Myocyte (in vitro differentiated cells): ENCODE data around the gene PKD1. TPM values are rescaled to one million over a fixed set of nuclear protein-coding genes. Genes with fewer than 3 reads are reported as not detected.
"Not testable (repeated sequence)": the region's sequence is repeated elsewhere in the genome, so short reads cannot be mapped to it uniquely, and the experiment has no call there.

Experiments
- DNase-seq: peaks from one replicate; pipeline ENCODE4 v3.0.0-alpha.2; 2012; ENCODE audit warnings: low read depth
- total RNA-seq: library from RNA; depleted of rRNA; stranded (reverse); fragments of >200 nt; gene quantifications from 2 replicates; pipeline ENCODE4 v1.2.3, GENCODE V29; 2014

PKD1 gene
- total RNA-seq, 1 donor from 2014 or later, result 180 TPM

DNA sequence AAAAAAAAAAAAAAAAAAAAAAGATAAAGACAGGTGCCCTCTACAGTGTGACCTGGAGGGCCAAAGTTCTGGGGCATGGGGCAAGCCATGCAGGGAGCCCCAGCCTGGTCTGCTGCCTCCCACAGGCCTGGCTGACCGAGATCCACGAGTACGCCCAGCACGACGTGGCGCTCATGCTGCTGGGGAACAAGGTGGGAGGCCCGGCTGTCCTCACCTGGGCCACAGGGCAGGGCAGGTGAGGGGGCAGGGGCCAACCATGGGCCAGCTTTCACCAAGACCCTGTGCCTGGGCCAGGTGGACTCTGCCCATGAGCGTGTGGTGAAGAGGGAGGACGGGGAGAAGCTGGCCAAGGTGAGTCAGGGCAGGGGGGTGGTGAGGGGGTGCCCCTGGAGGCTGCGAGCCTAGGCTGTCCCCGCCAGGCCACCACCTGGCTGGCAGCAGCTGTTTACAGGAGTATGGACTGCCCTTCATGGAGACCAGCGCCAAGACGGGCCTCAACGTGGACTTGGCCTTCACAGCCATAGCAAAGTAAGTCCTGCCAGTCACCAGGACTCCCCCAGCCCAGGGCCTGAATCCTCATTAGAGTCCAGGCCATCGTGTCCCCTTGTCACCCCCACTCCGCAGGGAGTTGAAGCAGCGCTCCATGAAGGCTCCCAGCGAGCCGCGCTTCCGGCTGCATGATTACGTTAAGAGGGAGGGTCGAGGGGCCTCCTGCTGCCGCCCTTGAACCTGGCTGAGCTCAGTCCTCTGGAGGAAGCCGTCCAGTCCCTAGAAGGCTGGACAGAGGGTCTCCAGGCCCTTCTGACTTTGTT lies 17.2 kb upstream of the PKD1 start:
- DNase-seq, result no peak

GRCh38 chr16:2151188-2152091 lies 15.7 kb upstream of the PKD1 start:
- no peak for DNase-seq

DNA sequence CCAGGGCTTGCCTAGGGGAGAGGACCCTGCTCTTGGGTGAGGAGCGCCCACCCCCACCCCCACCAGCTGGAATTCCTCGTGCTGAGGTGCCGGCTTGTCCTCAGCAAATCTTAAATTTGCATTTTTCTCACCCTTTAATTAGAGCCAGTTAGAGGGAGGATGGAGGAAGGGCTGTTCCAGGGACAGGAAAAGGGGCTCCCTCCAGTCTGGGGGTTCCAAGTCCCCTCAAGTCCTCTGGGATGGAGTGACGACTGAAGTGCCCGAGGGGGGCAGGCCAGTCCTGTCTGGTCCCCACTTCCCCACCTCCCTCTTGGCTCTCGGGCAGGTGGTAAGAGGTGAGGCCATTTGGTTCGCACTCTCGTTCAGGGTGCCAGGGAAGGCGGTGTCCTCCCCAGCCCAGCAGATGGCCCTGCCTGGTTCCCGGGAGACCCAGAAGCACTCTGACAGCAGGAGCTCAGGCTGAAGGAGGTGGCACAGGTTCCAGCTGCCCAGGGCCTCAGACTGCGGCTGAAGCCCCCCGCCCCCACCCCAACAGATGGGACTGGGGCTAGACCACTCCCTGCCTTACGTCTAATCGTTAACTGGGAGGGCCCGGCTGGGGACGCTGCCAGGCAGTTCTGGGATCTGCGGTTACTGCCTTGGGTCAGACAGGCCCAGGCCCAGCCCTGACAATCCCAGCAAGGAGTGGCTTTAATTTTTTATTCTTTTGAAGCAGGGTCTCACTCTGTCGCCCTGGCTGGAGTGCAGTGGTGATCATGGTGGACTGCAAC lies 14.9 kb upstream of the PKD1 start:
- peak; percentile 75 for DNase-seq

DNA sequence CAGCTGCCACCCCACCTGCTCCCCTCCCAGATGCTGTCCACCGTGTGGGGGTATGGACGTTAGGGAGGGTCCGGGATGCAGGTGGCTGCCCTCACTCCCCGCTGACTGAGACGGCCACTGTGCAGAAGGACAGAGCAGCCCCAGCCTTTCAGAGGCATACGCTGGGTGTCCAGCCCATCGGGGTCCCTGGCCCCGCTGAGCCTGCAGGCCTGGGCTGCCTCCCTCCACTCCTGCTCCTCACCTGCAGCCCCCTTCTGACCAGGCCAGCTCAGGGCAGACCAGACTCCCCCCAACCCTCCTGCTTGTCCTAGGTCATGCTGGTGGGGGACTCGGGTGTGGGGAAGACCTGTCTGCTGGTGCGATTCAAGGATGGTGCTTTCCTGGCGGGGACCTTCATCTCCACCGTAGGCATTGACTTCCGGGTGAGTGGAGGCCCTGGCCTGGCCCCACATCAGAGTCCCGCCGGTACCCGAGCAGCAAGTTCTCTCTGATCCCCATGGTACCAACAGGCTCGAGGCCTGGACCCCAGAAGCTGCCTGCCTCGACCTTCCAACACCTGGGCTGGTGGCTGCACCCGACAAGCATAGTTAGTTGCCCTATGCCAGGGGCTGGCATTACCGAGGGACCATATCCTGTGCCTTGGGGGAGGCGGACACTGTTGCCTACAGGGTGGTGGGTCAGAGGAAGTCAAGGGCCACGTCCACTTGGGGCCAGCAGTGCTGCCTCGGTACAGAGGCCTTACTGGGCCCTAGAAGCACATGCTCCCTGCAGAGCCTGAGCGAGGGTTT lies 14.1 kb upstream of the PKD1 start:
- no peak for DNase-seq

DNA sequence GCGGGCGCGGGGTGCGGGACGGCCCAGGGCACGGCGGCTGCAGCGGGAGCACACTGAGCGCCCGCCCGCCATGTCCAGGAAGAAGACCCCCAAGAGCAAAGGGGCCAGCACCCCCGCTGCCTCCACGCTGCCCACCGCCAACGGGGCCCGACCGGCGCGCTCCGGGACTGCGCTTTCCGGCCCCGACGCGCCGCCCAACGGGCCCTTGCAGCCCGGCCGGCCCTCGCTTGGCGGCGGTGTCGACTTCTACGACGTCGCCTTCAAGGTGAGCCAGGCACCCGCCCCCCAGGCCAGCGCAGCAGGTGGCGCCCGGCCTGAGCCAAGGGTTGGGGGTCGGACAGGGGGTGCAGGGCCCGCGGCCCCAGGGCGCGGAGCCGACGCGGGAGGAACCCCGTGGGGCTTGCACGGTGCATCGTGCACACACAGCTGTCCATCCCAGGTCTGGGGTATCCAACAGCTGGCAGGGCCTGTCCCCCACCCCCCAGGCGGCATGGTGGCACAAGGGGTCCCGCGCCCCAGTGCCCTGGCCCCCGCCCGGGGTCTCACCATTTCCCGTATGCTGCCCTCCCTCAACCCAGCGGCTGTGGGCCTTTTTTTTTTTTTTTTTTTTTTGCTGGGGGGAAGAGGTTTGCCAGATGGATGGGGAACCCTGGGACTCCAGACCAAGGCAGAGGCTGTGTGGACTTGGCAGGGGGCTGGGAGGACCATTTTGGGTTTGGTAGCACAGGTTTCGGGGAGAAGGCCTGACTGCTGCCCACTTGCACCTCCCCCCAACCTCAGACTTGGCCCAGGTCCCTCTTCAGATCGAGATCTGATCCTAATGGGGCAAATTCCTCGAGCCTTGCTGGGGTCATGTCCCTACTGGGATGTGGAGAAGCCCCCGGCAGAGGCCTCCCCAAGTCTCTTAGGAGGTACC lies 13.3 kb upstream of the PKD1 start:
- no peak for DNase-seq

DNA sequence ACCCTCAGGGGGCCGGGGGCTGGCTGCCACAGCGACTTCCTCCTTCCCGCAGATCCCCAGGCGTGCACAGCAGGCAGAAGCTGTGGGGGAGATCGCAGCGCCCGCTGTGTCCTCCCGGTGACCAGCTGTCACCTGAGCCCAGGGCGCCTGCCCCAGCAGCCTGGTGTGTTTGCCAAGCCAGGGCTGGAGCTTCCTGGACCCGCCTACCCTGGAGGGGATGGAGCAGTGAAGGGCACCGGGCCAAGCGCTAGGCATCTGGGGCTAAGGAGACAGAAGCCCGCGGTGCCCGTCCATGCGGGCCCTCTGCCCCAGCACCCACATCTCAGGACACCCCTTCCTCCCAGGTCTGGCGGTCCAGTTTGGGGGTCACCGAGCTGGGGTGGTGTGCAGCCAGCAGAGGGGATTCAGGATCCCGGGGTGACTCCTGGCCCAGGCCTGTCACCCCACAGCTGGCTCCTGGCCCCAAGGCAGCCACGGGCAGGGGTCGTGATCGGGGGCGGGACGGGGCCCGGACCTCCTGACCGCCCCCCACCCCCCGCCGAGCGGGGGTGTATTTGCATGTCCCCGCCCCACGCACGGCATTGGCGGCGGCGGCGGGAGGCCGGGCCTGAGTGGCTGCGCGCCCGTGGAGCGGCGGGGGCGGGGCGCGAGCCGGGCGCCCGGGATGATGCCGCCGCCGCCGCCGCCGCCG lies 12.4 kb upstream of the PKD1 start, which contains the start of gene RAB26:
Gene RAB26 (plus strand): TSS at position 645 of the 691 bp plus-strand sequence. CDS start 159 bp downstream, outside the sequence.
- DNase-seq, result peak; percentile 75

DNA sequence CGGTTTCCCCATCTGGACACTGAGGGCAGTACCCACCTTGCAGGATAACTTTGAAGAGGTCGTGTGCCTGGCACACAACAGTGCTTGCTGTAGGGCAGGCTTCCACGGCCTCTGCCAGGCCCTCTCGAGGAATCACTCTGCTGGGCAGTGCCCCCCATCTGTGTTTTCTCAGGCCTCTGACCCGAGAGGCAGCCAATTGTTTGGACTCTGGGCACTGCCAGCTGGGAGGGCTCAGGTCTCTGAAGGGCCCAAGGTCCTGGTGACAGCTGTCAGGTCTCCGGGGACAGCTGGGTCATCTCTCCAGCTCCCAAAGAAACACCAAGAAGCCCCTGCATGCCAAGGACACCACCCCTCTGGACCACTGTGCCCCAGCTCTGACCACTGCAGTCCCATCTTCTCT lies 11.7 kb upstream of the PKD1 start:
- peak; percentile 53 for DNase-seq

DNA sequence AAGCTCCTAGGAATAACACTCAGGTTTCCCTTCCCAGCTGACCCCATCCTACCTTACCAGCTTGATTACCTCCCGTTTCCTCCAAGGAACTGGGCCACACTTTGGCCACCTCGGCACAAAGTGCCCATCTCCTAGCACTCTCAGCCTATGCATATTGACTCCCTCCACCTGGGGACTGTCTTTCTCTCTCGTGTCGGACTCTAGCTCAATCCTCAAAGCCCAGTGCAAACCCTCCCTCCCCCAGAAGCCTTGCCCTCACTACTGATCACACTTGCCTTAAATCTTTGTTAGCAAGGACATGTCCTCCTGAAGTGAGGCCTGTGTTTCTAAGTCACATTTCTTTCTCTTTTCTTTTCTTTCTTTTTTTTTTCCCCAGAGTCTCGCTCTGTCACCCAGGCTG lies 10.1 kb upstream of the PKD1 start:
- DNase-seq, result no peak

GRCh38 chr16:2143878-2144485 lies 8.3 kb upstream of the PKD1 start:
- no peak for DNase-seq

GRCh38 chr16:2142942-2143877 lies 7.5 kb upstream of the PKD1 start:
- no peak for DNase-seq

- DNase-seq, result not testable (repeated sequence)
Observed at GRCh38 chr16:2135071-2135470, 627 bp downstream of the PKD1 start.

- DNase-seq, result not testable (repeated sequence)
Observed at GRCh38 chr16:2133797-2134196, 1.9 kb downstream of the PKD1 start.

- not testable (repeated sequence) for DNase-seq
Observed at GRCh38 chr16:2129890-2130447, 5.7 kb downstream of the PKD1 start.

DNA sequence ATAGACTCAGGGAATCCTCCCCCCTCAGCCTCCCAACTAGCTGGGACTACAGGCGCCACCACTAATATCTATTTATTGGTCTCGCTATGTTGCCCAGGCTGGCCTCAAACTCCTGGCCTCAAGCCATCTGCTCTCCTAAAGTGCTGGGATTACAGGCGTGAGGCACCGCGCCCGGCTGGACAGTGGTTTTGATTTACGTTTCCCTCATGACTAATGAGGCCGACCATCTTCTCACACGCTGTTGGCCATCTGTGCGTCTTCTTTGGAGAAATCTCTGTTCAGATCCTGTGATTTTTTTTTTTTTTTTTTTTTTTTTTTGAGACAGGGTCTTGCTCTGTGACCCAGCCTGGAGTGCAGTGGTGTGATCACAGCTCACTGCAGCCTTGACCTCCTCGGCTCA lies 6.4 kb downstream of the PKD1 start:
- DNase-seq, result peak; percentile 53

DNA sequence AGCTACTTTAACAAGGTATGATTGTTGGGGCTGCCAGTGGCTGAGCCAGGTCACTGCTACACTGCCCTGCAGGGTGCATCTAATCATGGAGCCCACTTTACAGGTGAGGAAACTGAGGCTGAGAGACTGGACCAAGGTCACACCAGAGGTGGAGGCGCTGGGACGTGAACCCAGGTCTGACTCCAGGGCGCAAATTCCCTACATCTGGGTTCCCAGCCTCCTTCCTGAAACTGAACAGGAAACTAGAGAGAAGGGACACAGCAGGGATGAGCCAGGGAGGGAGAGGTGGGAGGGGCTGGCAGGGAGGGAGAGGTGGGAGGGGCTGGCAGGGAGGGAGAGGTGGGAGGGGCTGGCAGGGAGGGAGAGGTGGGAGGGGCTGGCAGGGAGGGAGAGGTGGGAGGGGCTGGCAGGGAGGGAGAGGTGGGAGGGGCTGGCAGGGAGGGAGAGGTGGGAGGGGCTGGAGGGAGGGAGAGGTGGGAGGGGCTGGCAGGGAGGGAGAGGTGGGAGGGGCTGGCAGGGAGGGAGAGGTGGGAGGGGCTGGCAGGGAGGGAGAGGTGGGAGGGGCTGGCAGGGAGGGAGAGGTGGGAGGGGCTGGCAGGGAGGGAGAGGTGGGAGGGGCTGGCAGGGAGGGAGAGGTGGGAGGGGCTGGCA lies 7.9 kb downstream of the PKD1 start:
- peak; percentile 39 for DNase-seq

DNA sequence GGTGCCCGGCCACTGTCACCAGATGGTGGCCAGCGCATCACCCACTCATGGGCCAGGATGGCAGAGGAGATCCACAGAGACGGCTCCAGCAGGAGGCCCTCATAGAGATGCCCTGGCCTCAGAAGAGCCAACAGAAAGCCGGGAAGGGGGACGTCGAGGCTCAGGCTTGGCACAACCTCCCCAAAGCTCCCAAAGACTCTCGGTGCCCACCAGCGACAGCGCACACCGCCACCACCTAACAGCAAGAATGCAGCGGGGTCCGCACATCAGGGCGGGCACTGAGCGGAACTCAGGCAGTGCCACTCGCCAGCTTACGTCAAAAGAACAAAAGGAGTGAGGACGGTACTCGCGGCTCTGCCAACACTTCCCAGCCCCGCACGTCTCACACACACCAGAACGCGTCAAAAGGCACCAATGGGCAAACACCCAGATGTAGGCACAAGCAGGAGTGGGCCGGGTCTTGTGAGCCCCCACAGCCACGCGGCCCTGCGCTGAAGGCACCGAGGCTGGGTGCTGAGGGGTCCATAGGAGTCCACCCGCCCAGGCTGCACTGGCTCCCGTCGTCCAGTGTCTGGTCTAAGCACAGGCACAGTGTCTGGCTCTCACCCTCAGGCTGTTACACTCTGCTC lies 8.7 kb downstream of the PKD1 start:
- DNase-seq, result not testable (repeated sequence)
